SK-N-SH (cell line): ENCODE results near the gene ATP6V1C2.

Source experiments
- CHD2 ChIP-seq: fragments of 150-350 bp; IDR thresholded peaks from 2 replicates; pipeline ENCODE4 v1.6.1; 2018; ENCODE audit warnings: low read length; ENCODE audit not compliant: partially characterized antibody
- CTCF ChIP-seq: fragments of 200-600 bp; sonication (generic); IDR thresholded peaks from 2 replicates; pipeline ENCODE4 v1.6.1; 2017; ENCODE audit warnings: antibody characterized with exemption, mild to moderate bottlenecking, moderate library complexity
- FOXJ3 ChIP-seq: sonication (generic); formaldehyde crosslinking; IDR thresholded peaks from 2 replicates; pipeline ENCODE4 v1.5.1; 2020; ENCODE audit warnings: mild to moderate bottlenecking, missing genetic modification reagents
- GABPA ChIP-seq: IDR thresholded peaks from 2 replicates; pipeline ENCODE4 v1.4.0; 2012; ENCODE audit warnings: low read depth, mild to moderate bottlenecking
- GATA2 ChIP-seq: sonication (generic); formaldehyde crosslinking; IDR thresholded peaks from 2 replicates; pipeline ENCODE4 v1.5.0; 2020; ENCODE audit warnings: mild to moderate bottlenecking, missing genetic modification reagents
- NRF1 ChIP-seq: IDR thresholded peaks from 2 replicates; pipeline ENCODE4 v1.6.1; 2012; ENCODE audit warnings: low read depth, mild to moderate bottlenecking, low read length
- POLR2AphosphoS5 ChIP-seq: IDR thresholded peaks from 2 replicates; pipeline ENCODE4 v1.6.1; 2012; ENCODE audit warnings: low read depth, low read length
- RAD21 ChIP-seq: IDR thresholded peaks from 2 replicates; pipeline ENCODE4 v1.6.1; 2012; ENCODE audit warnings: mild to moderate bottlenecking, low read length
- RFX5 ChIP-seq: IDR thresholded peaks from 2 replicates; pipeline ENCODE4 v1.6.1; 2012; ENCODE audit warnings: mild to moderate bottlenecking, improper control_type of control experiment, low read length
- SIN3A ChIP-seq: IDR thresholded peaks from 2 replicates; pipeline ENCODE4 v1.6.1; 2012; ENCODE audit warnings: low read depth, mild to moderate bottlenecking, low read length, moderate library complexity, borderline replicate concordance
- TAF1 ChIP-seq: IDR thresholded peaks from 2 replicates; pipeline ENCODE4 v1.6.1; 2012; ENCODE audit warnings: low read depth, mild to moderate bottlenecking, low read length, moderate library complexity, borderline replicate concordance
- TCF12 ChIP-seq: IDR thresholded peaks from 2 replicates; pipeline ENCODE4 v1.4.0; 2012
- USF1 ChIP-seq: IDR thresholded peaks from 2 replicates; pipeline ENCODE4 v1.4.0; 2012; ENCODE audit warnings: low read depth, borderline replicate concordance

DNA sequence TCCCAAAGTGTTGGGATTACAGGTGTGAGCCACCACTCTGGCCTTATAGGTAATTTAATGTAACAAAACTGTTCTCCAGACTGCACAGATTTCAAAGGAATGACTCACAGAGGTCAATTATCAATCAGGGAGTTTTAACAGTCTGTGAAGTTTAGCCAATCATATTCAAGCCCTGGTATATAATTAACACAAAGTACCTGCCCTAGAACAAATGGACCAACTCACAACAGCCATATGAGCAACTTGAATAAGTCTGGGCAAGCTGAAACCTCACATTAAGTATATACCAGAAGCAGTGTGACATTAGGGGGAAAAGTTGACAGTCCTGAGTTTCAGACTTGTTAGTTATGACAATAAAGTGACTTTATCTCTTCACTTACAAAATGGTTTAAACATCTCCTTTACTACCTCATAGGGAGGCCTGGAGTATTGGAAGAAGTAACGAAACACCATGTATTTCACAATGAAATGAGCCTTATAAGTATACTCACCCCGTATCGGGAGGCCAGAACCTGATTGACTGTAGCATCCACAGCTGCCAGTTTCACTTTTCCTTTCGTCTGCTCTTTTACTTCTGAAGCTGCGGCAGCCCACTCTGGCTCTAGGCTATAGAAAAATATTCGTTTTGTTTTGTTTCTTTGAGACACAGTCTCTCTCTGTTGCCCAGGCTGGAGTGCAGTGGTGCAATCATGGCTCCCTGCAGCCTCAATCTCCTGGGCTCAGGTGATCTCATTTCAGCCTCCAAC lies 69.0 kb downstream of the ATP6V1C2 start:
- TF ChIP-seq CTCF, result no peak
- no peak for TF ChIP-seq USF1
- TF ChIP-seq SIN3A, result no peak
- TF ChIP-seq FOXJ3 (CRISPR knock-in tag), result no peak
- TF ChIP-seq RFX5, result no peak
- TF ChIP-seq GATA2, result no peak
- no peak for TF ChIP-seq CHD2
- TF ChIP-seq TCF12, result no peak
- TF ChIP-seq GABPA, result no peak
- TF ChIP-seq NRF1, result no peak
- no peak for TF ChIP-seq RAD21
- TF ChIP-seq POLR2AphosphoS5, result no peak
- no peak for TF ChIP-seq TAF1
